HG03045 (cell line): ENCODE results near the gene PPP2R2B.

Experiments used
- ATAC-seq: cut with Tn5 transposase; IDR thresholded peaks from one replicate; pipeline ENCODE4 v1.9.1; 2021; ENCODE audit warnings: mild to moderate bottlenecking, moderate library complexity; ENCODE audit not compliant: unreplicated experiment

PPP2R2B gene

DNA sequence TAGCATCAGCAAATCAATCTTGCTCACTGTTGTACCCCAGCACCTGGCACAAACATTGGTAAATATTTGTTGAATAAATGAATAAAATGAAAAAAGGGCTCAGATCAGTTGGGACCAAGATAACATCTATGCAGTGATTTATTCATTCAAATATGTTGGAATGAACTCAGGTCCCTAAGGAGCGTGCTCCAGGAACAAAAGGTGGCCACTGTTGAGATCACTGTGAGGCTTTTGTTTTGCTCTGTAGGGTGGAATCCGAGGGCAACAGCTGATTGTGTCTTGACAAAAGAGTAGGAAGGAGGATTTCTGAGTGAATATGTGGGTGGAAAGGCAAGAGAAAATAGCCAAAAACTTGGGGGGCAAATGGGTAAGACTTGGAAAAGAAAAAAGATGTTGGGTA is 89.7 kb downstream of the PPP2R2B start:
- ATAC-seq: no peak

- ATAC-seq: no peak
These were observed 93.5 kb downstream of the PPP2R2B start for GRCh38 chr5:146785065-146785464.

DNA sequence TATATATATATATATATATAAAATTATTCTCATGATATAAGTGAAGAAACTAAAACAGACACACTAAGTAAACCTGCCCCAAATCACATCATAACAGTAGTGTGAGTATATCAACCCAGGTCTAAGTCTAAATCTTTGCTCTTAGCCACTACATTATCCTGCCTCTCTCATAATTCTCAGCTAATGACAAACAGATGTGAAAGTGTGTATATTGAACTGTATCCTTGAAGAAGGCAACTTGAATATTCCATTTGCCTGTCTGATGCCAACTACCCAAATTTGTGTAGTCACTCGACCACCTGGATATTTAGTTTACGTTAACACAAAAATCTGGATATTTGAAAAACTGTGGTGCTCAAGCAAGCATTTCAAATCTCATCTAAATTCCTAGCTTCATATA is 97.4 kb downstream of the PPP2R2B start:
- no peak for ATAC-seq

GRCh38 chr5:146779211-146779869 is 99.2 kb downstream of the PPP2R2B start:
- no peak for ATAC-seq

GRCh38 chr5:146778795-146779194 is 99.8 kb downstream of the PPP2R2B start:
- ATAC-seq: no peak

- no peak for ATAC-seq
These were observed 100.3 kb downstream of the PPP2R2B start for GRCh38 chr5:146778261-146778660.

DNA sequence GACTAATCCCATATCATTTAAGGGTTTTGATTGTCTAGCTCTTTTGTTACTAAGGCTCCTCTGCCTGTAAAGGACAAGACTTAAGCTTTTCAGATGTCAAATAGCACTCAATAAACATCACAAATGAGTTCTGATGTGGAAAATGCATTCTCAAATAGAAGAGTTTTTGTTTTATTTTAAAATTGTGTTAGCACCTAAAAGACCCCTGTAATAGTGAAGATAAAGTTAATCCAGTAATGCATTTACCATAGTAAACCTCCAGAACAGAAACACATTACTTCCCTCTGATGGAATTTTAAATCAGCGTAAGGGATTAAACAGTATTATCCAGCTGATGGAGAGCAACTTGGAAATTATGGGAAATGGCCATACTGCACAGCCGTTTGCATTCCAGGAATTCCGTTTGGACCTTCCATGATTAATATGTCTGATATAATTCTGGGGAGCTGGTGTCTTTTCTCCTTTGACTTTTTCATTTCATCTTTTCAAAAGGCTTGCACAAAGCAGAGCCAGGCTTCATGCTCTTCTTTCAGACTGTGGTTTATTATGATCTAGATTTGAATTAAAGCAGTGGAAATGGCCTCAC is 105.6 kb downstream of the PPP2R2B start:
- no peak for ATAC-seq

DNA sequence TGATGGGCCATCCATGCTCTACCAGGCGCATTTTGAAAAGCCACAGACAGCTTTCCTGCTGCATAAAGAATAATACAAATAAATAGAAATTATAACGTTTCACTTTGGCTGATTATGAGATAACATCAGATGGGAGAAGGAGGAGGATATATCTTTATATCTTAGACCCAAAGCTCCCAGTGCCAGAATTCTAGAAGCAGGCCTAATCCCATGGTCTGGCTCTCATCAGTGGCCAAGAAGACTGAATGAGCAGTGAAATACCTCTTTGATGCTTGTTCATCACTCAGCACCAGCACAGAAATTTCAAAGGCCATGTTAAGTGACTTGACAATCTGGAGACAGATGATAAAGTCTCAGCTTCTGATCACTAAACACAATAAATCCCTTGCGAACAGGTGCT is 107.6 kb downstream of the PPP2R2B start:
- ATAC-seq: no peak

- ATAC-seq: no peak
These were observed 108.0 kb downstream of the PPP2R2B start for GRCh38 chr5:146770546-146770945.

GRCh38 chr5:146767534-146767933 is 111.0 kb downstream of the PPP2R2B start:
- no peak for ATAC-seq

DNA sequence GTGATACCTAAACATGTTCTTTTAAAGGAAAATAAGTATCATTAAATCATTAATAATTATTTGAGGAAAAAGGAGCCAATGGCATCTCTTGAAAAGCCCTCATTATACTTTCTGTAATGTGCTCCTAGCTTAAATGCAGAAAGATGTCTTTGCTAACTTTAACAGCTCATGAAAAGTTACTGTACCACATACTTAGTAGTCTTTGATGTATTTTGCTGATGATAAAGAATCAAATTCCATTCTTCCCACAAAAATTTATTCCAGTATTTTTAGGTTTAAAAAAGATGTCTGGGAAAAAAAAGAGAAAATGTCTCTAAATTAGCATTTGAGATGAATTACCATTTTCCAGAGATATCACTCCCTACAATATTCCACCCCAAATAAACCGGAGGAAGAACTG is 112.5 kb downstream of the PPP2R2B start:
- ATAC-seq: no peak

GRCh38 chr5:146765089-146765832 is 113.3 kb downstream of the PPP2R2B start:
- ATAC-seq: no peak

DNA sequence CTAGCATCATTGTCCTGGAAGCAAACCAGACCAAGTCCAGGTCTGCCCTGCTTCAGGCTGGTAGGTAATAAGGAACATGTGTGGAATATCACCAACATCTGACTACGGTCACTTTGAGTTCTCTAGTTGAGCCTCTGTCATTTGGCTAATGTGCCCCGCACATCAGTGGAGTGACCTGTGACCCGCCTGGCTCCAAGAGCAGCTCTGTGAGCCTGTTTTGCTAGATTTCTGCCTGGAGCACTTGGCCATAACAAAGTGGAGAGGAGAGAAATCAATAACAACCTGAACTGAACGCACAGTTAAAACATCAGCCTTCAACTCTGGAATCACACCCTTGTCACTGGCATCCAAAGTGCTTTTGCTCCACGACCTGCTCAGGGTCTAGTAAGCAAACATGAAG is 115.7 kb downstream of the PPP2R2B start:
- no peak for ATAC-seq

DNA sequence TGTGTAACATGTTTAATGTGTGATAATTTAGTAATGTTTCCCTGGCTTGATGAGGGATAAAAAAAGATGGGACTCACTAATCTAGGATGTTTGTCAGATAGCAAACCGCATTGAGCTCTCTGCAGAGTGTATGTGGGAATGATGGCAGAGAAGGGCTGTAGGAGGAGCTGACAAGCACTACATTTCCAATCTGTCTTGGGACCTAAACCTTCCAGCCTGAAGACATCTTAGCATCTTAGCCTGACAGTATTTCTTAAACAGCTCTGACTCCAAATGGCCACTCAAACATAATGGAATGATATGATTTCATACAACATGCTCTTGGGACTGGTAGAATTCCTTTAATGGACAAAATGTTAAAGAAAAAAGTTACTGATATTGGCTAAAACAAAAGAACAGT is 116.7 kb downstream of the PPP2R2B start:
- ATAC-seq: no peak

GRCh38 chr5:146758938-146759337 is 119.6 kb downstream of the PPP2R2B start:
- no peak for ATAC-seq

GRCh38 chr5:146758076-146758475 is 120.5 kb downstream of the PPP2R2B start:
- ATAC-seq: no peak

DNA sequence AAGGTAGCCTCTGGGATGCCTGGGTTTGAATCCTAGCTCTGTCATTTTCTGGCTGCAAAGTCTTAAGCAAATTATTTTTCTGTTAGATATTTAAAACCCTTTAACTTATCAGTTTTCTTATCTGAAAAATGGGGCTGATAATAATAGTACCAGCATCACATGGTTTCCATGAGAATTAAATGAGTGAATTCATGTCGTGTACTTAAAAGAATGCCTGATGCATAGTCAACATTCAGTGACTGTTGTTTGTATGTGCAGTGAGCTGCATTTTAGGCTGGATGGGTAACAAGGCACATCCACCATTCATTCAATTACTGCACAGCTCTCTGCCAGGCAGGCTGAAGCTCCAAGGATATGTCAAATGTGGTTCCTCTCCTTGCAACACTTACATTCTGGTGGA is 122.0 kb downstream of the PPP2R2B start:
- no peak for ATAC-seq

GRCh38 chr5:146755793-146756192 is 122.8 kb downstream of the PPP2R2B start:
- no peak for ATAC-seq

DNA sequence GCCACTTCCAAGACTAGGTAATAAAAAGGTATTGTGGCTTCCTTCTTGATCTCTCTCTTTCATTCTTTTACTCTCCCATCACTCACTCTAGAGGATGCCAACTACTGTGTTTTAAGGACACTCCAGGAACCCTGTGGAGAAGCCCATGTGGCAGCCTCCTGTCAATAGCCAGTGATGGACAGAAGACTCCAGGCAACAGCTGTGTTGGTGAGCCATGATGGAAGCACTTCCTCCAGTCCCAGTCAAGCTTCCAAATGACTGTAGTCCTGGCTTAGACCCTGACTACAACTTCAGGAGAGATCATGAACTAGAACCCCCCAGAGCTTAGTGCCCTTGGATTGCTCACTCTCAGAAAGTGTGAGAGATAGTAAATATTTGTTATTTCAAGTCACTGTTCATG is 123.9 kb downstream of the PPP2R2B start:
- no peak for ATAC-seq

DNA sequence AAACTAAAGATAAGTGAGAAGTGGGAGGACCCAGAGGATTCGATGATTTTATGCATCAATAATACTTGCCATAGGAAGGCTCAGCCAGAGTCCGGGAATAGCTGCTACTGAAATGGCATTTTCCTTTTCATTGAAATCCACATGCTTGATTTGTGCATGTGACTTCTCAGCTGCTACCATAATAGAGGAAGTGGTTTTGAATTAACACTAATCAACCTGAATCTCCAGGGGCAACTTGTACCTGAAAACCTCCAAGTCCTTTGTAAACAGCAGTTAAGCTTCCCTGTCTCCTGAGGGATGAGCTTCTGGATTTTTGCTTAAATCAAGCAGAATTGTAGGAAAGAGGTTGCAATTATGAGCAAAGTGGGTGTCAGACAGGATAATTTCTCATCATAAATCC is 124.9 kb downstream of the PPP2R2B start:
- no peak for ATAC-seq

DNA sequence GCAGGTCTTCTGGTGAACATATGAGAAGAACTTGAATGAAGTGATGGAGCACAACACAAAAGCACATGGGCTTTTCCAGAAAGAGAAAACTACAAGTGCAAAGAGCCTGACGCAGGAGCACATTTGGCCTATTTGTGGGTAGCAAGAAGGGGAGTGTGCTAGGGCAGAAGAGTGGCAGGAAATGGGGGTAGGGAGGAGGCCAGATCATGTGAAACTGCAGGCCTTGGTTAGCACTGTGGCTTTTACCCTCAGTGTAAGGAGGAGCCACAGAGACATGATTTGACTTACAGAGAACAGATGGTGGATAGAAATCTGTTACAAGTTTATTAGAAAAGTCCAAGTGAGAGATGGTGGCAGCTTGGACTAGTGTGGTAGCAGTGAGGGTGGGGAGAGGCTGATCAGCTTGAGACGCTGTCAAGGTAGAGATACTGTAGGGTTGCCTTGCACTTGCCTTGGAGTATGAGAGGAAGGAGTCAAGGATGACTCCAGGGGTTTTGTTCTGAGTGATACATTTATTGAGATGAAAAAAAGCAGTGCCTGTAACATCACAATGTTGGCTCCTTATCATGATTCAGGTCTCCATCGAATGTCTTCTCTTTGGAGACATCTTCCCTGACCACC is 126.7 kb downstream of the PPP2R2B start:
- peak; percentile 91 for ATAC-seq

- no peak for ATAC-seq
These were observed 127.5 kb downstream of the PPP2R2B start for GRCh38 chr5:146751054-146751453.
